IMR-90 (cell line): ENCODE results near the gene LMTK2. TPM values are rescaled to one million over a fixed set of nuclear protein-coding genes. Genes with fewer than 3 reads are reported as not detected.

ENCODE experiments used
- ATAC-seq: fragments of 200-7000 bp; cut with Tn5 transposase; 2 replicates; pipeline ENCODE4 v1.9.1; 2020; ENCODE audit warnings: low read depth, mild to moderate bottlenecking, moderate library complexity
- BruUV-seq: library from RNA; stranded (reverse); fragments of 400-500 nt; replicated peaks from 2 replicates; lab custom pipeline; 2021; lab: Mats Ljungman, UMichigan
- CTCF ChIA-PET: fragments of 300-600 bp; formaldehyde crosslinking; extraction: SDS; loops from one replicate; lab custom pipeline; 2021; ENCODE audit warnings: antibody characterized with exemption; lab: Yijun Ruan, JAX
- POLR2A ChIA-PET: fragments of 300-600 bp; sonication (Branson Sonifier 250); formaldehyde crosslinking; loops from one replicate; lab custom pipeline; 2022; ENCODE audit warnings: antibody characterized with exemption; ENCODE audit not compliant: unreplicated experiment; lab: Charles Lee
- DNase-seq: peaks from one replicate; pipeline ENCODE4 v3.0.0; 2013
- H2AFZ ChIP-seq: replicated peaks from 2 replicates; pipeline ENCODE3; 2013; ENCODE audit warnings: low read length, mild to moderate bottlenecking; ENCODE audit not compliant: poor library complexity
- H2AK5ac ChIP-seq: 2 replicates; pipeline ENCODE4 v1.6.1; 2013; ENCODE audit warnings: low read depth, low read length, inconsistent platforms
- H2AK9ac ChIP-seq: replicated peaks from 2 replicates; pipeline ENCODE3; 2013; ENCODE audit warnings: mild to moderate bottlenecking, low read depth, low read length, moderate library complexity; ENCODE audit not compliant: poor library complexity
- H2BK120ac ChIP-seq: 2 replicates; pipeline ENCODE4 v1.6.1; 2013; ENCODE audit warnings: low read depth, low read length, inconsistent platforms
- H2BK15ac ChIP-seq: 3 replicates; pipeline ENCODE4 v1.6.1; 2013; ENCODE audit warnings: low read depth, low read length, inconsistent platforms
- H2BK20ac ChIP-seq: 2 replicates; pipeline ENCODE4 v1.6.1; 2013; ENCODE audit warnings: low read depth, mild to moderate bottlenecking, inconsistent platforms, low read length, moderate library complexity
- H2BK5ac ChIP-seq: 2 replicates; pipeline ENCODE4 v1.6.1; 2013; ENCODE audit warnings: mild to moderate bottlenecking, low read depth, low read length, inconsistent platforms; ENCODE audit not compliant: poor library complexity, severe bottlenecking
- H3K14ac ChIP-seq: replicated peaks from 2 replicates; pipeline ENCODE4 v1.6.1; 2013; ENCODE audit warnings: low read depth, low read length, inconsistent platforms
- H3K18ac ChIP-seq: 2 replicates; pipeline ENCODE4 v1.6.1; 2013; ENCODE audit warnings: low read depth, low read length, control low read depth
- H3K23ac ChIP-seq: 2 replicates; pipeline ENCODE4 v1.6.1; 2013; ENCODE audit warnings: low read depth, low read length, inconsistent platforms
- H3K27ac ChIP-seq: 2 replicates; pipeline ENCODE4 v1.5.1; 2013; ENCODE audit warnings: mild to moderate bottlenecking, control low read depth, low read length; ENCODE audit not compliant: insufficient read depth
- H3K27me3 ChIP-seq: 2 replicates; pipeline ENCODE4 v1.6.1; 2013; ENCODE audit warnings: low read length; ENCODE audit not compliant: control insufficient read depth, insufficient read depth
- H3K36me3 ChIP-seq: 2 replicates; pipeline ENCODE4 v1.6.1; 2013; ENCODE audit warnings: low read length, mixed read lengths; ENCODE audit not compliant: control insufficient read depth, insufficient read depth
- H3K4ac ChIP-seq: 2 replicates; pipeline ENCODE4 v1.6.1; 2013; ENCODE audit warnings: low read depth, low read length, inconsistent platforms
- H3K4me1 ChIP-seq: 2 replicates; pipeline ENCODE4 v1.6.1; 2013; ENCODE audit warnings: low read length, mixed read lengths; ENCODE audit not compliant: control insufficient read depth, insufficient read depth
- H3K4me2 ChIP-seq: 2 replicates; pipeline ENCODE4 v1.6.1; 2013; ENCODE audit warnings: low read depth, mild to moderate bottlenecking, control low read depth, low read length, moderate library complexity
- H3K4me3 ChIP-seq: 2 replicates; pipeline ENCODE4 v1.5.1; 2013; ENCODE audit warnings: low read depth, mild to moderate bottlenecking, control low read depth, low read length, moderate library complexity; ENCODE audit not compliant: insufficient read depth
- H3K56ac ChIP-seq: 2 replicates; pipeline ENCODE4 v1.6.1; 2013; ENCODE audit warnings: low read length, inconsistent platforms; ENCODE audit not compliant: insufficient read depth; ENCODE audit errors: extremely low read depth
- H3K79me1 ChIP-seq, 2 experiments: 2 replicates each; pipeline ENCODE4 v1.6.1; 2013; ENCODE audit warnings: low read length in 2 of 2, inconsistent platforms in 1 of 2, low read depth in 1 of 2
- H3K9ac ChIP-seq: 2 replicates; pipeline ENCODE4 v1.6.1; 2013; ENCODE audit warnings: low read depth, low read length, control low read depth
- H3K9me1 ChIP-seq: 2 replicates; pipeline ENCODE4 v1.6.1; 2013; ENCODE audit warnings: low read length, inconsistent platforms; ENCODE audit not compliant: insufficient read depth
- H3K9me3 ChIP-seq: 2 replicates; pipeline ENCODE4 v1.6.1; 2013; ENCODE audit warnings: low read length; ENCODE audit not compliant: control insufficient read depth, insufficient read depth
- H4K20me1 ChIP-seq: 2 replicates; pipeline ENCODE4 v1.6.1; 2013; ENCODE audit warnings: low read length, inconsistent platforms; ENCODE audit not compliant: insufficient read depth
- H4K5ac ChIP-seq: 2 replicates; pipeline ENCODE4 v1.6.1; 2013; ENCODE audit warnings: mild to moderate bottlenecking, low read depth, low read length, control low read depth
- H4K8ac ChIP-seq, 2 experiments: 2 replicates each; pipeline ENCODE4 v1.6.1; 2013; ENCODE audit warnings: low read depth in 2 of 2, low read length in 2 of 2, control low read depth in 1 of 2, inconsistent platforms in 1 of 2
- H4K91ac ChIP-seq: 2 replicates; pipeline ENCODE4 v1.6.1; 2013; ENCODE audit warnings: low read depth, low read length, inconsistent platforms; ENCODE audit not compliant: insufficient read depth
- BHLHE40 ChIP-seq: fragments of 150-350 bp; IDR thresholded peaks from 2 replicates; pipeline ENCODE4 v1.6.1; 2016; ENCODE audit warnings: mild to moderate bottlenecking, low read depth, low read length
- CEBPB ChIP-seq: IDR thresholded peaks from 2 replicates; pipeline ENCODE4 v1.6.1; 2012; ENCODE audit warnings: low read depth, low read length, improper control_type of control experiment
- CHD1 ChIP-seq: IDR thresholded peaks from 2 replicates; pipeline ENCODE4 v1.6.1; 2012; ENCODE audit warnings: low read depth, low read length, improper control_type of control experiment
- FOS ChIP-seq: fragments of 150-350 bp; IDR thresholded peaks from 2 replicates; pipeline ENCODE4 v1.6.1; 2016; ENCODE audit warnings: low read depth, low read length
- MAFK ChIP-seq: IDR thresholded peaks from 2 replicates; pipeline ENCODE4 v1.6.1; 2012; ENCODE audit warnings: low read depth, low read length, improper control_type of control experiment
- MAZ ChIP-seq: IDR thresholded peaks from 2 replicates; pipeline ENCODE4 v1.6.1; 2012; ENCODE audit warnings: low read depth, mild to moderate bottlenecking, low read length, improper control_type of control experiment, moderate library complexity, borderline replicate concordance
- MXI1 ChIP-seq: IDR thresholded peaks from 2 replicates; pipeline ENCODE4 v1.6.1; 2012; ENCODE audit warnings: low read depth, mild to moderate bottlenecking, low read length, moderate library complexity, borderline replicate concordance
- NFE2L2 ChIP-seq: fragments of 150-350 bp; IDR thresholded peaks from 2 replicates; pipeline ENCODE4 v1.6.1; 2016; ENCODE audit warnings: low read depth, mild to moderate bottlenecking, low read length
- POLR2A ChIP-seq: IDR thresholded peaks from 2 replicates; pipeline ENCODE4 v1.6.1; 2012; ENCODE audit warnings: mild to moderate bottlenecking, low read depth, low read length
- RAD21 ChIP-seq: IDR thresholded peaks from 2 replicates; pipeline ENCODE4 v1.6.1; 2012; ENCODE audit warnings: low read length, improper control_type of control experiment
- RCOR1 ChIP-seq: IDR thresholded peaks from 2 replicates; pipeline ENCODE4 v1.6.1; 2012; ENCODE audit warnings: mild to moderate bottlenecking, low read length, improper control_type of control experiment; ENCODE audit not compliant: insufficient replicate concordance
- RFX5 ChIP-seq: IDR thresholded peaks from 2 replicates; pipeline ENCODE4 v1.8.0; 2012; ENCODE audit warnings: low read depth, mild to moderate bottlenecking, low read length, moderate library complexity
- SMC3 ChIP-seq: fragments of 150-350 bp; IDR thresholded peaks from 2 replicates; pipeline ENCODE4 v1.6.1; 2016; ENCODE audit warnings: low read depth, mild to moderate bottlenecking, antibody characterized with exemption, low read length, moderate library complexity
- USF2 ChIP-seq: fragments of 150-350 bp; IDR thresholded peaks from 2 replicates; pipeline ENCODE4 v1.6.1; 2017; ENCODE audit warnings: mild to moderate bottlenecking, antibody characterized with exemption, low read length, low read depth
- WGBS, 2 experiments: methylation state at CpG; one replicate each; pipeline versions ENCODE4 v1.1.5 to v1.1.7; 2013; ENCODE audit warnings: missing lambda C conversion rate in 2 of 2; ENCODE audit not compliant: insufficient read length in 1 of 2; ENCODE audit errors: extremely low coverage in 2 of 2; 5-methylcytosine and 5-hydroxymethylcytosine counted together
- dilution Hi-C: fragments of 300-500 bp; cut with HindIII; formaldehyde crosslinking; loops from one replicate; pipeline ENCODE4 v1.14.3; 2018; ENCODE audit warnings: low sequenced_read_pairs; ENCODE audit not compliant: unreplicated experiment
- in situ Hi-C: fragments of 300-500 bp; cut with MboI; formaldehyde crosslinking; loops from 3 replicates; pipeline ENCODE4 v1.14.3; 2019; ENCODE audit warnings: low sequenced_read_pairs, inconsistent platforms, mixed read lengths
- intact Hi-C: fragments of 100-400 bp; cut with micrococcal nuclease; formaldehyde crosslinking; loops from 2 replicates; pipeline ENCODE4 v1.10.0; 2022
- polyA plus RNA-seq, 3 experiments: library from polyadenylated mRNA; depleted of rRNA; stranded (reverse); fragments of >200 nt; gene quantifications; 2 replicates each; pipeline ENCODE4 v1.2.3, GENCODE V29; 2012; ENCODE audit warnings: low replicate concordance in 1 of 3
- total RNA-seq: library from RNA; depleted of rRNA; stranded (reverse); fragments of >200 nt; gene quantifications from 2 replicates; pipeline ENCODE4 v1.2.3, GENCODE V29; 2012
- TF ChIP-seq, protein P1 (sequence below): conservative IDR thresholded peaks from 2 replicates; pipeline ENCODE4 v1.5.1; 2012; ENCODE audit warnings: mild to moderate bottlenecking, low read depth, low read length, improper control_type of control experiment
- TF ChIP-seq, protein P2 (sequence below): fragments of 150-350 bp; IDR thresholded peaks from 2 replicates; pipeline ENCODE4 v1.6.1; 2016; ENCODE audit warnings: low read depth, mild to moderate bottlenecking, low read length, moderate library complexity, borderline replicate concordance

Gene LMTK2
- total and polyA plus RNA-seq, 2 of the 4 experiments (the other 2 are of a cell fraction) = 4.4 to 5.0 TPM

DNA sequence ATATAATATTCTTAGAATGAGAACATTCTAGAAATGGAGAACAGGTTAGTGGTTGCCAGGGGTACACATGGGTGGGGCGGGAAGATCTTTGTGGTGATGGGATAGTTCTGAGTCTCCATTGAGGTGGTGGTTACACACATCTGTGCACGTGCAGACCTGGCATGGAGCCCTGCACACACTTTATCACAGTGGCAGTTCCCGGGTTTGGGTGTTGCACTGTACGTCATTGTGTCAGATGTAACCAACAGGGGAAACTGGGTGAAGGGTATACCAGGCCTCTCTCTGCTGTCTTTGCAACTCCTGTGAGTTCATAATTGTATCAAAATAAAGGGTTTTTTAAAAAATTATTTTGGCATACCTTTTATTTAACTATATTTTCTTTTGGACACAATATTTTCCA lies 51.1 kb downstream of the LMTK2 start:
- H2BK15ac ChIP-seq = no peak overlapping the region
- no TSS peak for BruUV-seq
- dilution Hi-C loops = no loop called here
- TF ChIP-seq, protein P1, sequence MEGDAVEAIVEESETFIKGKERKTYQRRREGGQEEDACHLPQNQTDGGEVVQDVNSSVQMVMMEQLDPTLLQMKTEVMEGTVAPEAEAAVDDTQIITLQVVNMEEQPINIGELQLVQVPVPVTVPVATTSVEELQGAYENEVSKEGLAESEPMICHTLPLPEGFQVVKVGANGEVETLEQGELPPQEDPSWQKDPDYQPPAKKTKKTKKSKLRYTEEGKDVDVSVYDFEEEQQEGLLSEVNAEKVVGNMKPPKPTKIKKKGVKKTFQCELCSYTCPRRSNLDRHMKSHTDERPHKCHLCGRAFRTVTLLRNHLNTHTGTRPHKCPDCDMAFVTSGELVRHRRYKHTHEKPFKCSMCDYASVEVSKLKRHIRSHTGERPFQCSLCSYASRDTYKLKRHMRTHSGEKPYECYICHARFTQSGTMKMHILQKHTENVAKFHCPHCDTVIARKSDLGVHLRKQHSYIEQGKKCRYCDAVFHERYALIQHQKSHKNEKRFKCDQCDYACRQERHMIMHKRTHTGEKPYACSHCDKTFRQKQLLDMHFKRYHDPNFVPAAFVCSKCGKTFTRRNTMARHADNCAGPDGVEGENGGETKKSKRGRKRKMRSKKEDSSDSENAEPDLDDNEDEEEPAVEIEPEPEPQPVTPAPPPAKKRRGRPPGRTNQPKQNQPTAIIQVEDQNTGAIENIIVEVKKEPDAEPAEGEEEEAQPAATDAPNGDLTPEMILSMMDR = no peak
- TF ChIP-seq CHD1 (no peak), SMC3 (no peak), RAD21 (no peak), USF2 (no peak), POLR2A (no peak), MAFK (no peak), BHLHE40 (no peak), CEBPB (no peak), NFE2L2 (no peak), RFX5 (no peak), RCOR1 (no peak), MXI1 (no peak), FOS (no peak), MAZ (no peak)
- TF ChIP-seq, protein P2, sequence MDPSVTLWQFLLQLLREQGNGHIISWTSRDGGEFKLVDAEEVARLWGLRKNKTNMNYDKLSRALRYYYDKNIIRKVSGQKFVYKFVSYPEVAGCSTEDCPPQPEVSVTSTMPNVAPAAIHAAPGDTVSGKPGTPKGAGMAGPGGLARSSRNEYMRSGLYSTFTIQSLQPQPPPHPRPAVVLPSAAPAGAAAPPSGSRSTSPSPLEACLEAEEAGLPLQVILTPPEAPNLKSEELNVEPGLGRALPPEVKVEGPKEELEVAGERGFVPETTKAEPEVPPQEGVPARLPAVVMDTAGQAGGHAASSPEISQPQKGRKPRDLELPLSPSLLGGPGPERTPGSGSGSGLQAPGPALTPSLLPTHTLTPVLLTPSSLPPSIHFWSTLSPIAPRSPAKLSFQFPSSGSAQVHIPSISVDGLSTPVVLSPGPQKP = no peak
- no CpG with 5 or more reads among the region's 4 CpGs for WGBS, 2 experiments
- H3K9me3 ChIP-seq = no peaks in the 10 kb centered on the region
- no peaks in the 10 kb centered on the region; the same call in 1 of the 2 replicates for H3K9me1 ChIP-seq
- in situ Hi-C loops = loop anchor here (25.0 kb wide), 1 partner anchor 295 kb away; the partner anchor contains the start of gene ASNS
- H2AK9ac ChIP-seq = no peak overlapping the region
- CTCF ChIA-PET = interaction anchor here (2.3 kb wide), 1 partner anchor 11 kb away, joined by 6 read pairs; no protein-coding TSS in a partner anchor
- no peak overlapping the region for H3K4me3 ChIP-seq
- no peak overlapping the region for H3K4me2 ChIP-seq
- no peak for DNase-seq
- no peaks in the 10 kb centered on the region for H3K4me1 ChIP-seq
- no peak overlapping the region for H2AK5ac ChIP-seq
- H3K36me3 ChIP-seq = peaks cover 6% of the 10 kb centered on the region; the same call in 1 of the 2 replicates
- no peak overlapping the region for H2BK5ac ChIP-seq
- H3K23ac ChIP-seq = no peak overlapping the region
- POLR2A ChIA-PET = no interaction called here
- no peak overlapping the region for H4K91ac ChIP-seq
- no peak for ATAC-seq
- no peak overlapping the region for H4K5ac ChIP-seq
- no peak overlapping the region for H3K14ac ChIP-seq
- H2BK20ac ChIP-seq = no peak overlapping the region
- H3K27me3 ChIP-seq = no peaks in the 10 kb centered on the region
- H3K27ac ChIP-seq = no peak overlapping the region
- H4K8ac ChIP-seq = no peak overlapping the region
- no peaks in the 10 kb centered on the region for H4K20me1 ChIP-seq
- H3K9ac ChIP-seq = no peak overlapping the region
- no peak overlapping the region for H3K56ac ChIP-seq
- H3K79me1 ChIP-seq = no peaks in the 10 kb centered on the region; a peak in 1 of 4 replicates
- no peak overlapping the region for H2BK120ac ChIP-seq
- intact Hi-C loops = no loop called here
- no peak overlapping the region for H3K18ac ChIP-seq
- no peak overlapping the region for H3K4ac ChIP-seq
- H2AFZ ChIP-seq = no peak overlapping the region
